B cell (primary cell): ENCODE results near the gene SFRP4. TPM values are rescaled to one million over a fixed set of nuclear protein-coding genes. Genes with fewer than 3 reads are reported as not detected.

Experiments
- ATAC-seq: fragments of 200-7000 bp; cut with Tn5 transposase; one replicate; pipeline ENCODE4 v1.10.0; 2021; ENCODE audit warnings: low read depth, mild to moderate bottlenecking, moderate number of reproducible peaks, moderate library complexity
- CTCF ChIA-PET: fragments of 350-600 bp; sonication (Branson Sonifier 250); formaldehyde crosslinking; loops from one replicate; lab custom pipeline; 2021; ENCODE audit warnings: antibody characterized with exemption, inconsistent platforms; lab: Charles Lee
- POLR2A ChIA-PET: fragments of 350-600 bp; sonication (Branson Sonifier 250); formaldehyde crosslinking; loops from one replicate; lab custom pipeline; 2021; ENCODE audit warnings: antibody characterized with exemption; lab: Charles Lee
- DNase-seq: peaks from one replicate; pipeline ENCODE4 v3.0.0; 2013
- H2AFZ ChIP-seq: 2 replicates; pipeline ENCODE4 v1.6.1; 2012; ENCODE audit warnings: mild to moderate bottlenecking, low read depth, low read length; ENCODE audit not compliant: insufficient read depth, poor library complexity, severe bottlenecking
- H3K27ac ChIP-seq, 2 donors: 1 replicate in 1 of 2; 2 replicates in 1 of 2; pipeline ENCODE4 v1.5.1; 2012 to 2013; ENCODE audit warnings: low read length in 2 of 2, mild to moderate bottlenecking in 2 of 2, moderate library complexity in 1 of 2
- H3K27me3 ChIP-seq, 4 experiments: fragments of 200-600 bp in 1 of 4; sonication (generic) in 1 of 4; replicated peaks in 1 of 4; 1 replicate in 2 of 4; 2 replicates in 2 of 4; pipeline versions ENCODE4 v1.6.1 to v1.7.0; 2013 to 2016; ENCODE audit warnings: low read length in 3 of 4, mild to moderate bottlenecking in 2 of 4, mixed read lengths in 1 of 4, moderate library complexity in 1 of 4; ENCODE audit not compliant: insufficient read depth in 4 of 4, control insufficient read depth in 3 of 4; ENCODE audit errors: control extremely low read depth in 1 of 4
- H3K36me3 ChIP-seq, 2 experiments: replicated peaks in 1 of 2; 1 replicate in 1 of 2; 2 replicates in 1 of 2; pipeline versions ENCODE4 v1.6.1 to v1.7.1; 2013; ENCODE audit warnings: low read length in 1 of 2; ENCODE audit not compliant: insufficient read depth in 2 of 2, control insufficient read depth in 1 of 2; ENCODE audit errors: control extremely low read depth in 1 of 2, extremely low read depth in 1 of 2
- H3K4me1 ChIP-seq, 2 donors: fragments of 200-600 bp in 1 of 2; sonication (generic) in 1 of 2; 1 replicate in 1 of 2; 2 replicates in 1 of 2; pipeline versions ENCODE4 v1.5.1 to v1.6.1; 2013 to 2017; ENCODE audit warnings: low read length in 2 of 2; ENCODE audit not compliant: control insufficient read depth in 2 of 2, insufficient read depth in 2 of 2
- H3K4me2 ChIP-seq: replicated peaks from 2 replicates; pipeline ENCODE3; 2012; ENCODE audit warnings: mild to moderate bottlenecking, low read depth, low read length; ENCODE audit not compliant: poor library complexity, severe bottlenecking
- H3K4me3 ChIP-seq, 5 experiments: fragments of 200-600 bp in 1 of 5; sonication (generic) in 1 of 5; 1 replicate in 3 of 5; 2 replicates in 2 of 5; pipeline versions ENCODE4 v1.5.1 to v1.7.0; 2011 to 2016; ENCODE audit warnings: low read length in 4 of 5, mild to moderate bottlenecking in 4 of 5, low read depth in 2 of 5, control low read depth in 1 of 5, moderate library complexity in 1 of 5; ENCODE audit not compliant: insufficient read depth in 1 of 5; ENCODE audit errors: control extremely low read depth in 1 of 5, extremely low read depth in 1 of 5
- H3K79me2 ChIP-seq: fragments of 200-600 bp; sonication (generic); one replicate; pipeline ENCODE4 v1.6.0; 2016; ENCODE audit warnings: low read length; ENCODE audit not compliant: control insufficient read depth, insufficient read depth
- H3K9ac ChIP-seq: fragments of 200-600 bp; sonication (generic); 2 replicates; pipeline ENCODE4 v1.6.1; 2017; ENCODE audit warnings: mild to moderate bottlenecking, low read length, moderate library complexity
- H3K9me3 ChIP-seq, 3 donors: one replicate each; pipeline versions ENCODE4 v1.6.1 to v1.7.1; 2013; ENCODE audit warnings: low read length in 2 of 3; ENCODE audit not compliant: control insufficient read depth in 2 of 3, insufficient read depth in 1 of 3; ENCODE audit errors: control extremely low read depth in 1 of 3
- H4K20me1 ChIP-seq: 2 replicates; pipeline ENCODE4 v1.6.0; 2012; ENCODE audit warnings: mild to moderate bottlenecking, low read length; ENCODE audit not compliant: insufficient read depth, control insufficient read depth, poor library complexity, severe bottlenecking
- H3K27ac Mint-ChIP-seq: one replicate; pipeline ENCODE4 v1.8.0; 2021; ENCODE audit warnings: mixed read lengths
- H3K27me3 Mint-ChIP-seq: one replicate; pipeline ENCODE4 v1.8.0; 2021; ENCODE audit warnings: mixed read lengths
- H3K4me1 Mint-ChIP-seq: one replicate; pipeline ENCODE4 v1.8.0; 2021; ENCODE audit warnings: mixed read lengths
- H3K4me3 Mint-ChIP-seq: one replicate; pipeline ENCODE4 v1.8.0; 2021; ENCODE audit warnings: mixed read lengths
- H3K9me3 Mint-ChIP-seq: one replicate; pipeline ENCODE4 v1.8.0; 2022; ENCODE audit warnings: mixed read lengths; ENCODE audit not compliant: insufficient read depth
- CTCF ChIP-seq: fragments of 200-600 bp; IDR thresholded peaks from one replicate; pipeline ENCODE4 v1.8.0; 2022; ENCODE audit warnings: antibody characterized with exemption, mild to moderate bottlenecking
- EZH2 ChIP-seq: IDR thresholded peaks from 2 replicates; pipeline ENCODE4 v1.6.1; 2012; ENCODE audit warnings: borderline replicate concordance, low read depth, mild to moderate bottlenecking, moderate library complexity, low read length; ENCODE audit not compliant: insufficient read depth, poor library complexity, severe bottlenecking
- WGBS: methylation state at CpG from one replicate; pipeline ENCODE4 v1.1.5; 2013; ENCODE audit warnings: missing lambda C conversion rate; ENCODE audit not compliant: insufficient coverage; 5-methylcytosine and 5-hydroxymethylcytosine counted together
- intact Hi-C: fragments of 100-400 bp; cut with micrococcal nuclease; formaldehyde crosslinking; loops from one replicate; pipeline ENCODE4 v1.10.0; 2022
- polyA plus RNA-seq: library from polyadenylated mRNA; depleted of rRNA; stranded (reverse); fragments of >200 nt; gene quantifications from 2 replicates; pipeline ENCODE4 v1.2.3, GENCODE V29; 2012
- total RNA-seq, 2 donors: library from RNA; stranded (reverse); fragments of 120-200 nt in 1 of 2; gene quantifications; 1 replicate in 1 of 2; 2 replicates in 1 of 2; pipeline versions ENCODE4 v1.2.3 to v1.2.4, GENCODE V29; 2013 to 2022

SFRP4 gene
- total and polyA plus RNA-seq, 2 donors (not counting 1 experiment from before 2014, with no cell fraction given), result not detected

GRCh38 chr7:37942934-37943610 lies 26.5 kb upstream of the SFRP4 start:
- no peak for DNase-seq
- POLR2A ChIA-PET, result no interaction called here
- Histone ChIP-seq H3K27ac (no peak overlapping the region), H3K79me2 (no peaks in the 10 kb centered on the region), H3K27me3 (no peaks in the 10 kb centered on the region), H3K4me1 (no peaks in the 10 kb centered on the region), H3K9me3 (peaks cover 0 to 2% (median 0%) of the 10 kb centered on the region in 3 donors), H3K36me3 (no peaks in the 10 kb centered on the region), H4K20me1 (no peaks in the 10 kb centered on the region), H2AFZ (no peak overlapping the region), H3K9ac (no peak overlapping the region), H3K4me2 (no peak overlapping the region), H3K4me3 (no peak overlapping the region)
- Mint-ChIP-seq H3K27me3 (peaks cover 5% of the 10 kb centered on the region), H3K4me3 (no peak overlapping the region), H3K9me3 (no peaks in the 10 kb centered on the region), H3K27ac (no peak overlapping the region), H3K4me1 (no peaks in the 10 kb centered on the region)
- 83% methylated on average over 9 of the region's 12 CpGs for WGBS
- CTCF ChIA-PET, result no interaction called here
- TF ChIP-seq CTCF (no peak), EZH2 (no peak)
- ATAC-seq, result no peak
- intact Hi-C loops, result no loop called here

DNA sequence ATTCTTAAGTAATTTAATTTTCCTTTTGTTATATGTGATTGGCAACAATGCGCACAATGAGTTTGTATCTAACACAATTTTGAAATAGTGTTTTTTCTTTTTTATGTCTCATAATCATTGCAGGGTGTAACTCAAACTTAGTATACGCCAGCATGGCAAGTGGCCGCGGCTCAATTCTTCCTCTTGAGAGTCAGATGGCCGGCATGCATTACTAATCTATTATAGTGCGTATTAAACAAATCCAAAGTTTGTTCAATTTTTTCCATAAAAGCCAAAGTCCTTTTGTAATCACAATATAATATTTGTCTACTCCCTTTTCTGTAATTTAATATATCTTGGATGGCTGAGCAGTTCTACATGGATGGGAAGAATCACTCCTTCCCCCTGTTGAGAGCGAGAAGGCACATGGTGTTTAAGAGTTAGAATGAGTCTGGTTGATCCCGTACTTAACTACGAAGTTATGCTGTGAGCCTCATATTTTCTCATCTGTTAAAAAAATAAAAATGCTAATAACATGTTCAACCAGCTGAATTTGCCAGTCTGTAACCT lies 16.5 kb upstream of the SFRP4 start:
- 100% methylated on average over 2 of the region's 9 CpGs for whole genome bisulfite sequencing
- Histone ChIP-seq H4K20me1 (no peaks in the 10 kb centered on the region), H3K4me2 (no peak overlapping the region), H3K4me3 (no peak overlapping the region), H3K9ac (no peak overlapping the region), H3K27ac (no peak overlapping the region), H3K79me2 (no peaks in the 10 kb centered on the region), H3K4me1 (no peaks in the 10 kb centered on the region), H3K27me3 (no peaks in the 10 kb centered on the region), H2AFZ (no peak overlapping the region), H3K9me3 (peaks cover 0 to 4% (median 2%) of the 10 kb centered on the region in 3 donors), H3K36me3 (no peaks in the 10 kb centered on the region)
- POLR2A ChIA-PET, result no interaction called here
- Mint-ChIP-seq H3K27me3 (peaks cover 4% of the 10 kb centered on the region), H3K4me3 (no peak overlapping the region), H3K9me3 (peaks cover 3% of the 10 kb centered on the region), H3K27ac (no peak overlapping the region), H3K4me1 (no peaks in the 10 kb centered on the region)
- DNase-seq (no peak), ATAC-seq (no peak)
- no peak for TF ChIP-seq EZH2
- TF ChIP-seq CTCF, result no peak
- intact Hi-C loops, result no loop called here
- CTCF ChIA-PET, result no interaction called here
